Adrenal gland (tissue), 5 donors: Measurements from ENCODE around the gene MUC6.

Experiments used
- CTCF ChIP-seq, 6 experiments: fragments of 450-650 bp in 4 of 6; fragments of 200-600 bp in 2 of 6; sonication (generic) in 1 of 6; IDR thresholded peaks; 1 replicate in 5 of 6; 2 replicates in 1 of 6; pipeline versions ENCODE4 v1.5.1 to v1.8.0; 2016 to 2021; ENCODE audit warnings: antibody characterized with exemption in 6 of 6, mild to moderate bottlenecking in 2 of 6, moderate library complexity in 1 of 6
- POLR2A ChIP-seq, 2 donors: fragments of 450-650 bp; IDR thresholded peaks; one replicate each; pipeline ENCODE4 v1.6.1; 2017; ENCODE audit warnings: antibody characterized with exemption in 2 of 2, mild to moderate bottlenecking in 2 of 2, moderate library complexity in 1 of 2
- donor health status: DM: no; HTN: no; CAD: no.

GRCh38 chr11:969651-970205 lies 66.8 kb downstream of the MUC6 start:
- TF ChIP-seq POLR2A (IDR thresholded peaks at IDR 0.05) (no peak), CTCF (IDR thresholded peaks at IDR 0.05) (no peak)
